HCT116 (cell line): ENCODE results near the gene CNPY4. TPM values are rescaled to one million over a fixed set of nuclear protein-coding genes. Genes with fewer than 3 reads are reported as not detected.

Experiments
- ATAC-seq: fragments of 200-7000 bp; cut with Tn5 transposase; 2 replicates; pipeline ENCODE4 v1.9.1; 2020; ENCODE audit warnings: mild to moderate bottlenecking, moderate library complexity
- BruUV-seq: library from RNA; stranded (reverse); fragments of 400-500 nt; replicated peaks from 2 replicates; lab custom pipeline; 2021; lab: Mats Ljungman, UMichigan
- CTCF ChIA-PET: fragments of 300-600 bp; sonication (Branson Sonifier 250); formaldehyde crosslinking; loops from one replicate; lab custom pipeline; 2021; ENCODE audit warnings: antibody characterized with exemption; lab: Charles Lee
- POLR2A ChIA-PET: fragments of 300-600, 350-600 bp; sonication (Branson Sonifier 250); formaldehyde crosslinking; loops from one replicate; lab custom pipeline; 2021; ENCODE audit warnings: antibody characterized with exemption; lab: Charles Lee
- RAD21 ChIA-PET, 2 experiments: fragments of 300-600 bp; sonication (Branson Sonifier 250); formaldehyde crosslinking; loops; one replicate each; lab custom pipeline; 2023; ENCODE audit warnings: low total read pairs in 2 of 2; ENCODE audit not compliant: uncharacterized antibody in 2 of 2, unreplicated experiment in 2 of 2, low non-redundant PET in 1 of 2; lab: Charles Lee
- DNase-seq: peaks from one replicate; pipeline ENCODE4 v3.0.0-alpha.2; 2010; ENCODE audit warnings: low read depth, low spot score
- H2AFZ ChIP-seq: fragments of 200-600 bp; shearing (Covaris generic), sonication (generic); 2 replicates; pipeline ENCODE4 v1.6.1; 2017; ENCODE audit warnings: low read depth, mixed run types, mixed read lengths, antibody characterized with exemption, low read length; ENCODE audit not compliant: poor library complexity, severe bottlenecking
- H3K27ac ChIP-seq: 2 replicates; pipeline ENCODE4 v1.5.1; 2012; ENCODE audit warnings: low read depth, low read length
- H3K27me3 ChIP-seq: fragments of 200-600 bp; sonication (generic); 2 replicates; pipeline ENCODE4 v1.6.1; 2016; ENCODE audit warnings: mixed run types, low read length, mixed read lengths; ENCODE audit not compliant: insufficient read depth
- H3K36me3 ChIP-seq, 2 experiments: fragments of 200-500 bp in 1 of 2; fragments of 200-600 bp in 1 of 2; sonication (Bioruptor generic) in 1 of 2; sonication (generic) in 1 of 2; 2 replicates each; pipeline versions ENCODE4 v1.5.1 to v1.6.1; 2014 to 2016; ENCODE audit warnings: low read length in 2 of 2, inconsistent platforms in 1 of 2, mixed read lengths in 1 of 2, mixed run types in 1 of 2; ENCODE audit not compliant: insufficient read depth in 2 of 2, control insufficient read depth in 1 of 2
- H3K4me1 ChIP-seq, 2 experiments: fragments of 200-600 bp in 1 of 2; sonication (generic) in 1 of 2; 2 replicates each; pipeline versions ENCODE4 v1.5.1 to v1.6.1; 2012 to 2017; ENCODE audit warnings: low read length in 2 of 2, inconsistent platforms in 1 of 2, mild to moderate bottlenecking in 1 of 2, mixed read lengths in 1 of 2, mixed run types in 1 of 2, moderate library complexity in 1 of 2; ENCODE audit not compliant: insufficient read depth in 2 of 2, control insufficient read depth in 1 of 2
- H3K4me2 ChIP-seq: fragments of 200-600 bp; sonication (generic); 2 replicates; pipeline ENCODE4 v1.6.1; 2017; ENCODE audit warnings: mixed run types, low read length, mixed read lengths
- H3K4me3 ChIP-seq, 2 experiments: fragments of 200-600 bp in 1 of 2; sonication (generic) in 1 of 2; replicated peaks in 1 of 2; 2 replicates each; pipeline ENCODE4 v1.5.1; 2011 to 2016; ENCODE audit warnings: low read length in 2 of 2, control low read depth in 1 of 2, low read depth in 1 of 2, mild to moderate bottlenecking in 1 of 2, mixed read lengths in 1 of 2, mixed run types in 1 of 2
- H3K79me2 ChIP-seq: fragments of 200-600 bp; sonication (generic); 2 replicates; pipeline ENCODE4 v1.6.1; 2017; ENCODE audit warnings: mild to moderate bottlenecking, mixed run types, low read length, moderate library complexity, mixed read lengths; ENCODE audit not compliant: insufficient read depth
- H3K9ac ChIP-seq: fragments of 200-600 bp; sonication (generic); 2 replicates; pipeline ENCODE4 v1.6.1; 2016; ENCODE audit warnings: low read length, mixed read lengths
- H3K9me2 ChIP-seq: fragments of 200-600 bp; sonication (generic), shearing (Covaris generic); 2 replicates; pipeline ENCODE4 v1.6.1; 2017; ENCODE audit warnings: mixed run types, mild to moderate bottlenecking, moderate library complexity; ENCODE audit not compliant: insufficient read depth
- H3K9me3 ChIP-seq, 2 experiments: fragments of 200-500 bp in 1 of 2; fragments of 200-600 bp in 1 of 2; sonication (Bioruptor generic) in 1 of 2; sonication (generic) in 1 of 2; 2 replicates each; pipeline ENCODE4 v1.6.1; 2014 to 2017; ENCODE audit warnings: low read length in 2 of 2, mixed read lengths in 2 of 2, inconsistent platforms in 1 of 2, low read depth in 1 of 2, mild to moderate bottlenecking in 1 of 2, mixed run types in 1 of 2, moderate library complexity in 1 of 2; ENCODE audit not compliant: control insufficient read depth in 1 of 2, insufficient read depth in 1 of 2
- H4K20me1 ChIP-seq: fragments of 200-600 bp; sonication (generic), shearing (Covaris generic); 2 replicates; pipeline ENCODE4 v1.6.1; 2017; ENCODE audit warnings: mixed run types, mild to moderate bottlenecking, moderate library complexity; ENCODE audit not compliant: insufficient read depth
- CBX3 ChIP-seq: IDR thresholded peaks from 2 replicates; pipeline ENCODE4 v1.6.1; 2012; ENCODE audit warnings: low read depth
- CEBPB ChIP-seq: IDR thresholded peaks from 2 replicates; pipeline ENCODE4 v1.6.1; 2012; ENCODE audit warnings: low read depth
- CTCF ChIP-seq, 3 experiments: fragments of 200-600 bp in 1 of 3; sonication (generic) in 1 of 3; IDR thresholded peaks in 2 of 3; conservative IDR thresholded peaks in 1 of 3; 2 replicates each; pipeline ENCODE4 v1.5.1; 2012 to 2017; ENCODE audit warnings: low read depth in 2 of 3, low read length in 2 of 3, antibody characterized with exemption in 1 of 3, borderline replicate concordance in 1 of 3, control low read depth in 1 of 3, mild to moderate bottlenecking in 1 of 3, mixed read lengths in 1 of 3, mixed run types in 1 of 3, moderate library complexity in 1 of 3; ENCODE audit not compliant: insufficient read depth in 1 of 3
- EZH2 ChIP-seq: fragments of 200-600 bp; sonication (generic); IDR thresholded peaks from 2 replicates; pipeline ENCODE4 v1.6.1; 2017; ENCODE audit warnings: antibody characterized with exemption, mixed run types
- POLR2A ChIP-seq: IDR thresholded peaks from 2 replicates; pipeline ENCODE4 v1.7.0; 2011; ENCODE audit warnings: borderline replicate concordance; ENCODE audit not compliant: insufficient read depth, insufficient read length; ENCODE audit errors: extremely low read depth
- POLR2AphosphoS5 ChIP-seq: IDR thresholded peaks from 2 replicates; pipeline ENCODE4 v1.6.1; 2011; ENCODE audit warnings: mild to moderate bottlenecking, low read depth, low read length, moderate library complexity
- RAD21 ChIP-seq: IDR thresholded peaks from 2 replicates; pipeline ENCODE4 v1.6.1; 2012; ENCODE audit warnings: low read depth, mild to moderate bottlenecking
- SIN3A ChIP-seq: IDR thresholded peaks from 2 replicates; pipeline ENCODE4 v1.6.1; 2012; ENCODE audit warnings: low read depth
- intact Hi-C: fragments of 100-400 bp; cut with micrococcal nuclease; formaldehyde crosslinking; loops from 2 replicates; pipeline ENCODE4 v1.10.0; 2022
- total RNA-seq: library from RNA; stranded (reverse); gene quantifications from one replicate; pipeline ENCODE4 v1.2.1, GENCODE V29; 2021; ENCODE audit not compliant: unreplicated experiment
- TF ChIP-seq, protein P1 (sequence below): IDR thresholded peaks from 2 replicates; pipeline ENCODE4 v1.6.1; 2012; ENCODE audit warnings: low read depth

The CNPY4 gene
- total RNA-seq, 1 experiment from 2014 or later: 2.6 TPM

- TF ChIP-seq RAD21: no peak
- TF ChIP-seq SIN3A: no peak
Observed at GRCh38 chr7:100093498-100093897, 25.9 kb upstream of the CNPY4 start (continued).

GRCh38 chr7:100093925-100094486 lies 25.4 kb upstream of the CNPY4 start:
- H3K9ac ChIP-seq: no peak overlapping the region
- DNase-seq: no peak
- no peak overlapping the region for H2AFZ ChIP-seq
- peaks cover 0 to 16% of the 10 kb centered on the region in 2 experiments; a peak in 2 of 4 replicates for H3K4me1 ChIP-seq
- peak; percentile 12; the same call in 1 of the 2 replicates for TF ChIP-seq POLR2AphosphoS5
- TF ChIP-seq CEBPB: no peak
- TF ChIP-seq, all 23 proteins: peak for 1
- POLR2A ChIA-PET: no interaction called here
- BruUV-seq: no TSS peak
- no peak overlapping the region for H3K27ac ChIP-seq
- H3K9me2 ChIP-seq: no peaks in the 10 kb centered on the region
- RAD21 ChIA-PET: no interaction called here
- peaks cover 60 to 81% of the 10 kb centered on the region in 2 experiments for H3K36me3 ChIP-seq
- ATAC-seq: no peak
- H3K4me2 ChIP-seq: no peak overlapping the region
- no peaks in the 10 kb centered on the region for H3K9me3 ChIP-seq
- no peaks in the 10 kb centered on the region for H3K27me3 ChIP-seq
- peaks cover 70% of the 10 kb centered on the region for H3K79me2 ChIP-seq
- CTCF ChIA-PET: no interaction called here
- no peak overlapping the region for H3K4me3 ChIP-seq
- peaks cover 15% of the 10 kb centered on the region for H4K20me1 ChIP-seq
- intact Hi-C loops: no loop called here

DNA sequence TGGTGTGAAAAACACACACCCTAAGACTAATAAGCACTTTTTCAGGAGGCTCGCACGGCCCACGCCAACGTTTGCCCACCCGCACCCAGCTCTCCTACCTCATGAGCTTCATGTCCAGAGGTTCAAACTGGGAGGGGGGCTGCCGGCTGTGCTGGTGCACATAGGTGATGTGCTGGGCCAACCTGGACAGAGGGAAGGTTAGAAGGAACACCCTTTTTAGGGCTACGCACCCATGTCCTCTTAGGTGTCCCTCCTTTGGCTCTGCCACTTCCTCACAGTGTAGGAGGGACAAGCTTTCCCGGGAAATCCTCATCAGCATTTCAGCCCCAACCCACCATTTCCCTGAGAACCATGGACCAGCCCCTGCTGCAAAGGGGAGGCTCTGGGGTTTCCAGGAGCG lies 24.1 kb upstream of the CNPY4 start:
- Histone ChIP-seq H3K4me3 (no peak overlapping the region), H3K9me2 (no peaks in the 10 kb centered on the region), H3K27ac (peak overlapping the region; percentile 13; the same call in 1 of the 2 replicates), H4K20me1 (peaks cover 23% of the 10 kb centered on the region), H3K4me1 (peaks cover 0 to 14% of the 10 kb centered on the region in 2 experiments; a peak in 3 of 4 replicates), H3K36me3 (peaks cover 70 to 93% of the 10 kb centered on the region in 2 experiments), H2AFZ (no peak overlapping the region), H3K9ac (no peak overlapping the region), H3K27me3 (no peaks in the 10 kb centered on the region), H3K4me2 (no peak overlapping the region), H3K9me3 (no peaks in the 10 kb centered on the region), H3K79me2 (peaks cover 71% of the 10 kb centered on the region)
- BruUV-seq: no TSS peak
- TF ChIP-seq CEBPB (no peak), POLR2A (no peak), SIN3A (no peak), CTCF (IDR thresholded peaks at IDR 0.05 in 2 of 3, conservative IDR thresholded peaks at IDR 0.05 in 1 of 3; ENCODE audit: borderline replicate concordance in 1 of 3, insufficient read depth in 1 of 3, low read depth in 2 of 3, low read length in 2 of 3) (no peak), POLR2AphosphoS5 (0 out of 2 replicates have a peak, but pooled peaks have one; percentile 3), CBX3 (no peak), EZH2 (no peak)
- TF ChIP-seq, protein P1, sequence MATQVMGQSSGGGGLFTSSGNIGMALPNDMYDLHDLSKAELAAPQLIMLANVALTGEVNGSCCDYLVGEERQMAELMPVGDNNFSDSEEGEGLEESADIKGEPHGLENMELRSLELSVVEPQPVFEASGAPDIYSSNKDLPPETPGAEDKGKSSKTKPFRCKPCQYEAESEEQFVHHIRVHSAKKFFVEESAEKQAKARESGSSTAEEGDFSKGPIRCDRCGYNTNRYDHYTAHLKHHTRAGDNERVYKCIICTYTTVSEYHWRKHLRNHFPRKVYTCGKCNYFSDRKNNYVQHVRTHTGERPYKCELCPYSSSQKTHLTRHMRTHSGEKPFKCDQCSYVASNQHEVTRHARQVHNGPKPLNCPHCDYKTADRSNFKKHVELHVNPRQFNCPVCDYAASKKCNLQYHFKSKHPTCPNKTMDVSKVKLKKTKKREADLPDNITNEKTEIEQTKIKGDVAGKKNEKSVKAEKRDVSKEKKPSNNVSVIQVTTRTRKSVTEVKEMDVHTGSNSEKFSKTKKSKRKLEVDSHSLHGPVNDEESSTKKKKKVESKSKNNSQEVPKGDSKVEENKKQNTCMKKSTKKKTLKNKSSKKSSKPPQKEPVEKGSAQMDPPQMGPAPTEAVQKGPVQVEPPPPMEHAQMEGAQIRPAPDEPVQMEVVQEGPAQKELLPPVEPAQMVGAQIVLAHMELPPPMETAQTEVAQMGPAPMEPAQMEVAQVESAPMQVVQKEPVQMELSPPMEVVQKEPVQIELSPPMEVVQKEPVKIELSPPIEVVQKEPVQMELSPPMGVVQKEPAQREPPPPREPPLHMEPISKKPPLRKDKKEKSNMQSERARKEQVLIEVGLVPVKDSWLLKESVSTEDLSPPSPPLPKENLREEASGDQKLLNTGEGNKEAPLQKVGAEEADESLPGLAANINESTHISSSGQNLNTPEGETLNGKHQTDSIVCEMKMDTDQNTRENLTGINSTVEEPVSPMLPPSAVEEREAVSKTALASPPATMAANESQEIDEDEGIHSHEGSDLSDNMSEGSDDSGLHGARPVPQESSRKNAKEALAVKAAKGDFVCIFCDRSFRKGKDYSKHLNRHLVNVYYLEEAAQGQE: no peak
- intact Hi-C loops: no loop called here
- POLR2A ChIA-PET: no interaction called here
- CTCF ChIA-PET: no interaction called here
- DNase-seq: no peak
- RAD21 ChIA-PET: no interaction called here
- no peak for ATAC-seq
